ENCODE data around the gene KLK1. TPM values are rescaled to one million over a fixed set of nuclear protein-coding genes. Genes with fewer than 3 reads are reported as not detected.

Gene KLK1
- total and polyA plus RNA-seq, 10 of the 15 experiments (the other 5 are each of a cell fraction or from before 2014, with no cell fraction given) = 3.4 to 27.5 (median 20.2) TPM

DNA sequence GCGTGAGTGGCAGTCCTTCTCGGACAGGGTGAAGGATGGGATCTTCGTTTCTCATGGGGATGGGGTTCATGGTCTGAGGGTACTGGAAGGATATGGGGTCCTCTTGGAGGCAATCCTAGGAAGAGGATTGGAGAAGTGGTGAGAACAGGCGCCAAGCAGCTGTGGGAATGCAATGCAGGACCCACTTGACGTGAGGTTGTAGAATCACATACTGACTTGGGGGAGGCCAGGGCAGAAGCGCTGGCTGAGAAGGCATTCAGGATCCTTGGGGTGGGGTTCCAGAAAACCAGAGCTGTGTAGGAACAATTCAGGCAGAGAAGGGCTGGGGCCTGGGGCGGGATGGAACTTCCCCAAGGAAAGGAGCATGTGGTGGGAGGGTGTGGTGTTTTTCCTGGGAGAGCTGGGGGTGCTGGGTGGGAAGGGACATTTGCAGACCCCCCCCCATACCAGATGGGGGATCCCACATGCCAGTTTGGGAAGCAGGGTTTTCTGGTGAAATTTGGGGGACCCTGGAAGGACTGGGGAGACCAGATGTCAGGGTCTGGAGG, 852 bp downstream of the KLK1 start:
- intact Hi-C loops (cut with micrococcal nuclease; ENCODE audit: unreplicated experiment) = no loop called here
- BruUV-seq (replicated peaks) = no TSS peak
- peaks cover 27% of the 10 kb centered on the region for H3K4me1 ChIP-seq (ENCODE audit: control insufficient read depth, insufficient read depth, low read length)
- no peaks in the 10 kb centered on the region for H3K27me3 ChIP-seq (replicated peaks in 1 of 2; ENCODE audit: control insufficient read depth in 2 of 2, insufficient read depth in 2 of 2, low read length in 1 of 2)
- no peak overlapping the region for H3K4me3 ChIP-seq
- no peak for FAIRE-seq
- no peaks in the 10 kb centered on the region for H3K9me3 ChIP-seq (replicated peaks; ENCODE audit: control insufficient read depth, insufficient read depth, low read length)
- no peak overlapping the region for H3K4me2 ChIP-seq (ENCODE audit: control insufficient read depth, insufficient read depth)
- SMC1A ChIA-PET (ENCODE audit: uncharacterized antibody, unreplicated experiment) = no interaction called here
- WGBS (ENCODE audit: insufficient coverage, insufficient replicate concordance, low lambda C conversion rate, missing lambda C conversion rate) = 78% methylated on average over 7 of the region's 7 CpGs
- H4K20me1 ChIP-seq (ENCODE audit: control insufficient read depth, insufficient read depth) = no peaks in the 10 kb centered on the region
- no peak for DNase-seq (ENCODE audit: low read depth, low spot score)
- H3K36me3 ChIP-seq (ENCODE audit: control insufficient read depth in 2 of 2, insufficient read depth in 2 of 2, low read length in 1 of 2) = no peaks in the 10 kb centered on the region
- no peak overlapping the region for H3K9ac ChIP-seq (ENCODE audit: control insufficient read depth, insufficient read depth, low read length)
- H2AFZ ChIP-seq (ENCODE audit: control insufficient read depth, low read depth, low read length) = no peak overlapping the region
- TF ChIP-seq CBX3 (IDR thresholded peaks at IDR 0.05; ENCODE audit: borderline replicate concordance, low read depth) = no peak
- no peak for TF ChIP-seq ZBED1 (IDR thresholded peaks at IDR 0.05; ENCODE audit: borderline replicate concordance)
- TF ChIP-seq ASH2L (IDR thresholded peaks at IDR 0.05; ENCODE audit: borderline replicate concordance, low read depth) = no peak
- TF ChIP-seq IKZF1 (conservative IDR thresholded peaks at IDR 0.05) = no peak
- no peak for TF ChIP-seq ZNF622 (IDR thresholded peaks at IDR 0.05)
- no peak for TF ChIP-seq ZNF274 (IDR thresholded peaks at IDR 0.05; ENCODE audit: insufficient read depth, insufficient read length)
- no peak for TF ChIP-seq MTA2 (IDR thresholded peaks at IDR 0.05; ENCODE audit: low read depth)
- no peak for TF ChIP-seq RUNX3 (IDR thresholded peaks at IDR 0.05; ENCODE audit: low read length)
- TF ChIP-seq ZBTB40 (IDR thresholded peaks at IDR 0.05; ENCODE audit: borderline replicate concordance) = no peak
- no peak for TF ChIP-seq BRCA1 (IDR thresholded peaks at IDR 0.05; ENCODE audit: low read depth, low read length)
- TF ChIP-seq HDAC2 (IDR thresholded peaks at IDR 0.05) = no peak
- TF ChIP-seq, protein P1, sequence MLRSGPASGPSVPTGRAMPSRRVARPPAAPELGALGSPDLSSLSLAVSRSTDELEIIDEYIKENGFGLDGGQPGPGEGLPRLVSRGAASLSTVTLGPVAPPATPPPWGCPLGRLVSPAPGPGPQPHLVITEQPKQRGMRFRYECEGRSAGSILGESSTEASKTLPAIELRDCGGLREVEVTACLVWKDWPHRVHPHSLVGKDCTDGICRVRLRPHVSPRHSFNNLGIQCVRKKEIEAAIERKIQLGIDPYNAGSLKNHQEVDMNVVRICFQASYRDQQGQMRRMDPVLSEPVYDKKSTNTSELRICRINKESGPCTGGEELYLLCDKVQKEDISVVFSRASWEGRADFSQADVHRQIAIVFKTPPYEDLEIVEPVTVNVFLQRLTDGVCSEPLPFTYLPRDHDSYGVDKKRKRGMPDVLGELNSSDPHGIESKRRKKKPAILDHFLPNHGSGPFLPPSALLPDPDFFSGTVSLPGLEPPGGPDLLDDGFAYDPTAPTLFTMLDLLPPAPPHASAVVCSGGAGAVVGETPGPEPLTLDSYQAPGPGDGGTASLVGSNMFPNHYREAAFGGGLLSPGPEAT (IDR thresholded peaks at IDR 0.05; ENCODE audit: low read depth) = no peak
- no peak for TF ChIP-seq POLR2AphosphoS5 (IDR thresholded peaks at IDR 0.05; ENCODE audit: low read length)
- no peak for ATAC-seq
- in situ Hi-C loops (cut with MboI) = no loop called here
- POLR2A ChIA-PET = no interaction called here
- no peak overlapping the region for H3K27ac ChIP-seq (ENCODE audit: control insufficient read depth, insufficient read depth)
- RAD21 ChIA-PET (ENCODE audit: unreplicated experiment) = no interaction called here
- peaks cover 4% of the 10 kb centered on the region for H3K79me2 ChIP-seq (ENCODE audit: control insufficient read depth, insufficient read depth, low read length)
- CTCF ChIA-PET = interaction anchor here (1.3 kb wide), 1 partner anchor 83 kb away, joined by 3 read pairs; no protein-coding TSS in a partner anchor
